Heart left ventricle (tissue), 16 donors: Measurements from ENCODE around the gene C1QTNF2. TPM values are rescaled to one million over a fixed set of nuclear protein-coding genes. Genes with fewer than 3 reads are reported as not detected.

ENCODE experiments used
- ATAC-seq, 4 donors: fragments of 200-7000 bp; cut with Tn5 transposase; one replicate each; pipeline ENCODE4 v1.9.1; 2020 to 2022; ENCODE audit warnings: moderate library complexity in 4 of 4, mild to moderate bottlenecking in 3 of 4, moderate number of reproducible peaks in 1 of 4
- DNase-seq, 5 donors: peaks; one replicate each; pipeline ENCODE4 v3.0.0-alpha.2; 2020
- H3K27ac ChIP-seq, 12 donors: fragments of 200-600 bp; sonication (generic) in 4 of 12; one replicate each; pipeline versions ENCODE4 v1.5.0 to v1.8.0; 2016 to 2022; ENCODE audit warnings: mild to moderate bottlenecking in 2 of 12
- H3K27me3 ChIP-seq, 9 donors: fragments of 200-600 bp; sonication (generic) in 2 of 9; one replicate each; pipeline versions ENCODE4 v1.5.1 to v1.8.0; 2016 to 2022; ENCODE audit warnings: mild to moderate bottlenecking in 3 of 9
- H3K36me3 ChIP-seq, 9 donors: fragments of 200-600 bp; sonication (generic) in 2 of 9; one replicate each; pipeline versions ENCODE4 v1.5.0 to v1.8.0; 2018 to 2022; ENCODE audit warnings: mild to moderate bottlenecking in 2 of 9
- H3K4me1 ChIP-seq, 12 donors: fragments of 200-600 bp; sonication (generic) in 4 of 12; one replicate each; pipeline versions ENCODE4 v1.5.0 to v1.8.0; 2016 to 2022; ENCODE audit warnings: mild to moderate bottlenecking in 3 of 12
- H3K4me3 ChIP-seq, 12 donors: fragments of 200-600 bp; sonication (generic) in 4 of 12; one replicate each; pipeline versions ENCODE4 v1.5.0 to v1.8.0; 2017 to 2022; ENCODE audit warnings: mild to moderate bottlenecking in 9 of 12, moderate library complexity in 4 of 12
- H3K9me3 ChIP-seq, 12 donors: fragments of 200-600 bp; sonication (generic) in 4 of 12; one replicate each; pipeline versions ENCODE4 v1.5.0 to v1.8.0; 2016 to 2022; ENCODE audit warnings: mild to moderate bottlenecking in 1 of 12
- POLR2A ChIP-seq, 2 donors: fragments of 450-650 bp; IDR thresholded peaks; one replicate each; pipeline ENCODE4 v1.6.1; 2017; ENCODE audit warnings: antibody characterized with exemption in 2 of 2, mild to moderate bottlenecking in 2 of 2, moderate library complexity in 2 of 2
- WGBS, 4 donors: extraction: QIAGEN DNeasy Blood & Tissue Kit in 2 of 4; methylation state at CpG; one replicate each; pipeline versions ENCODE4 v1.1.5 to v1.1.7; 2013 to 2018; 5-methylcytosine and 5-hydroxymethylcytosine counted together
- intact Hi-C, 10 donors: fragments of 100-400 bp; cut with DNase I; formaldehyde crosslinking; loops; one replicate each; pipeline versions ENCODE4 v1.11.1 to v1.14.2; 2022
- polyA plus RNA-seq, 2 donors: library from polyadenylated mRNA; stranded (reverse); fragments of 200-250 nt; gene quantifications; one replicate each; pipeline ENCODE4 v1.2.3, GENCODE V29; 2013
- total RNA-seq, 9 donors: library from RNA; depleted of rRNA in 2 of 9; stranded (reverse); fragments of >200 nt in 2 of 9; fragmentation: NEBNext Ultra II Directional in 3 of 9; extraction: Animal tissue kit (Norgen Biotek cat#: 25700) in 3 of 9; gene quantifications; one replicate each; pipeline versions ENCODE4 v1.1.0 to v1.2.4, GENCODE V29; 2016 to 2023
- TF ChIP-seq, protein P1 (sequence below), 12 donors: fragments of 200-600 bp; sonication (generic) in 4 of 12; IDR thresholded peaks; one replicate each; pipeline versions ENCODE4 v1.5.0 to v1.8.0; 2018 to 2022; ENCODE audit warnings: antibody characterized with exemption in 12 of 12, mild to moderate bottlenecking in 5 of 12
- donor health status: ischemic (EF 13 %, LVEDD 7.1; RV severe dilation, severe dysfunction).
- donor health status: healthy with polysubstance abuse.
- donor health status: DM: no; HTN: yes; CAD: no.
- donor health status: DM: no; HTN: no; CAD: no.
- donor health status: ischemic (EF 25% LVEDD 6.9; RV normal size, moderate dysfunction).
- donor health status: ischemic (EF 25% LVEDD 5.7; RV mildly dilated, moderate dysfunction).
- donor health status: healthy.
- donor health status: DM: yes; HTN: yes; CAD: no.
- donor health status: ischemic (EF 35%, LVEDD 5.7; RV mildly dilated, moderate dysfunction).
- donor health status: nonischemic (EF 11% LVEDD 7.7; RV severe dilation, severe dysfunction).
- donor health status: DM: yes; HTN: yes; CAD: no.
- donor health status: PGD.
- donor health status: ischemic (EF 29% LVEDD 5.4; RV normal size, mild dysfunction).
- donor health status: nonischemic (EF 23%, LVEDD 6.1; RV moderate dilation, normal function).

The C1QTNF2 gene
- total and polyA plus RNA-seq, 11 donors, result 0.44 to 1.6 (median 1.0) TPM

DNA sequence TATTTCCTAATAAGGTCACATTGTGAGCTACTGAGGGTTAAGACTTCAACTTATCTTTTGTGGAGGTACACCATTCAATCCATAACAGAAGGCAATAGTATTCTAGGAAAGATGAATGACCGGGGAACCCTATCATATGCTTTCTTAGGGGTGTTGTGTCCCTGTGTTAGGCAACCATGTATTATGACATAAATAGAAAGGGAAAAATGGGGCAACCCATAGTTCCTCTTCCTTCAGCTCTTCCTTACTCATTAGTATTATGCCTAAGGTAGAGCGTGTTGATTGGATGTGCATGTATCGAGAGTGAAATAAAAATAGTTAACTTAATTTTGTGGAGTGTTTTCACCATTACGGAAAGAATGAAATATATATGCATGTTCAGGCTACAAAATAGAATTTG, 52.0 kb downstream of the C1QTNF2 start:
- TF ChIP-seq POLR2A (IDR thresholded peaks at IDR 0.05), result no peak
- TF ChIP-seq, protein P1, sequence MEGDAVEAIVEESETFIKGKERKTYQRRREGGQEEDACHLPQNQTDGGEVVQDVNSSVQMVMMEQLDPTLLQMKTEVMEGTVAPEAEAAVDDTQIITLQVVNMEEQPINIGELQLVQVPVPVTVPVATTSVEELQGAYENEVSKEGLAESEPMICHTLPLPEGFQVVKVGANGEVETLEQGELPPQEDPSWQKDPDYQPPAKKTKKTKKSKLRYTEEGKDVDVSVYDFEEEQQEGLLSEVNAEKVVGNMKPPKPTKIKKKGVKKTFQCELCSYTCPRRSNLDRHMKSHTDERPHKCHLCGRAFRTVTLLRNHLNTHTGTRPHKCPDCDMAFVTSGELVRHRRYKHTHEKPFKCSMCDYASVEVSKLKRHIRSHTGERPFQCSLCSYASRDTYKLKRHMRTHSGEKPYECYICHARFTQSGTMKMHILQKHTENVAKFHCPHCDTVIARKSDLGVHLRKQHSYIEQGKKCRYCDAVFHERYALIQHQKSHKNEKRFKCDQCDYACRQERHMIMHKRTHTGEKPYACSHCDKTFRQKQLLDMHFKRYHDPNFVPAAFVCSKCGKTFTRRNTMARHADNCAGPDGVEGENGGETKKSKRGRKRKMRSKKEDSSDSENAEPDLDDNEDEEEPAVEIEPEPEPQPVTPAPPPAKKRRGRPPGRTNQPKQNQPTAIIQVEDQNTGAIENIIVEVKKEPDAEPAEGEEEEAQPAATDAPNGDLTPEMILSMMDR (IDR thresholded peaks at IDR 0.05), result no peak
- Histone ChIP-seq H3K4me3 (no peak overlapping the region), H3K27me3 (peaks cover 0 to 10% (median 0%) of the 10 kb centered on the region in 9 donors), H3K9me3 (no peaks in the 10 kb centered on the region), H3K36me3 (no peaks in the 10 kb centered on the region), H3K27ac (no peak overlapping the region), H3K4me1 (peaks cover 0 to 3% (median 0%) of the 10 kb centered on the region in 12 donors)
- DNase-seq, result no peak
- 94 to 97% (median 94%) methylated on average over 4 of the region's 4 CpGs for WGBS, 4 donors
- peak in 1 of 4 donors; percentile 49 for ATAC-seq
- intact Hi-C loops, result no loop called here

DNA sequence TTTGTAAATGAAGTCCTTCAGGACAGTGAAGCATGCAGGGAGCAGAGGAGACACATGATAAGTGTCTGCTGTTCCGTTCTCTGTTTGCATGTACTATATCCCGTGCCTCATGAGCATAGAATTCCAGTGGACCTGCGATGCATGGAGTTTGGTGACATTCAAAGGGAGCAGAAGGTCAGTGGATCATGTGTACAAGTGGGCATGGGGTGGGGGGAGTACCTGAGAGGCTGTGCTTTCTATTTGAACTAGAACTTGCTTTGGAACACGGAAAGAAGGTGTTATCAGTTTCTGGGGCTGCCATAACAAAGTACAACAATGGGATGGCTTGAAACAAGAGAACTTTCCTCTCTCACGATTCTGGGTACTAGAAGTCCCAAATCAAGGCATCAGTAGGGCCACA, 53.0 kb downstream of the C1QTNF2 start:
- intact Hi-C loops, result no loop called here
- DNase-seq (no peak), ATAC-seq (no peak)
- no peak overlapping the region for H3K4me3 ChIP-seq
- H3K36me3 ChIP-seq, result no peaks in the 10 kb centered on the region
- no peak for TF ChIP-seq POLR2A (IDR thresholded peaks at IDR 0.05)
- TF ChIP-seq, protein P1 (IDR thresholded peaks at IDR 0.05), result no peak
- 54 to 59% (median 55%) methylated on average over 5 of the region's 5 CpGs for WGBS, 4 donors
- peaks cover 0 to 20% (median 0%) of the 10 kb centered on the region in 9 donors for H3K27me3 ChIP-seq
- no peak overlapping the region for H3K27ac ChIP-seq
- H3K9me3 ChIP-seq, result no peaks in the 10 kb centered on the region
- H3K4me1 ChIP-seq, result peaks cover 0 to 8% (median 2%) of the 10 kb centered on the region in 12 donors

DNA sequence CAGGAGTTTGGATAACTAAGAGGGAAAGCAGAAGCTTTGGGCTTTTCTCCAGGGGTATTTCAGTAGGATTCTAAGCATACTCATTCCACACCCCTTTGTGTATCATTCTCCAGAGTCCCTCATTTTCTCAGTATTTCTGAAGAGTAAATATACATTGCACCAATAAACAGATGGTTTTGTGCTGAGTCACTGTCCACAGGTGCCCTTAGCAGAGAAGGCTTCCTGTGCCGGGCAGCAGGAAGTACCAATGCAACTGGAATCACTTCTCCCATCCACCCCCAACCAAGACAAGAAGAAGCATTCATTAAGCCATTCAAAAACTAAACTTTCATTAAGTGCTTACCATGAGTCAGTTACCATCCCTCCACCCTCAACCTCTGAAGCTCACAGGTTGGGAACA, 54.5 kb downstream of the C1QTNF2 start:
- ATAC-seq (no peak), DNase-seq (no peak)
- Histone ChIP-seq H3K9me3 (no peaks in the 10 kb centered on the region), H3K27me3 (peaks cover 0 to 33% (median 0%) of the 10 kb centered on the region in 9 donors), H3K36me3 (no peaks in the 10 kb centered on the region), H3K27ac (no peak overlapping the region), H3K4me3 (no peak overlapping the region), H3K4me1 (peaks cover 0 to 16% (median 5%) of the 10 kb centered on the region in 12 donors)
- no peak for TF ChIP-seq POLR2A (IDR thresholded peaks at IDR 0.05)
- TF ChIP-seq, protein P1 (IDR thresholded peaks at IDR 0.05), result no peak
- intact Hi-C loops, result no loop called here
- WGBS, 4 donors, result 30 to 50% (median 39%) methylated on average over 1 of the region's 1 CpG

DNA sequence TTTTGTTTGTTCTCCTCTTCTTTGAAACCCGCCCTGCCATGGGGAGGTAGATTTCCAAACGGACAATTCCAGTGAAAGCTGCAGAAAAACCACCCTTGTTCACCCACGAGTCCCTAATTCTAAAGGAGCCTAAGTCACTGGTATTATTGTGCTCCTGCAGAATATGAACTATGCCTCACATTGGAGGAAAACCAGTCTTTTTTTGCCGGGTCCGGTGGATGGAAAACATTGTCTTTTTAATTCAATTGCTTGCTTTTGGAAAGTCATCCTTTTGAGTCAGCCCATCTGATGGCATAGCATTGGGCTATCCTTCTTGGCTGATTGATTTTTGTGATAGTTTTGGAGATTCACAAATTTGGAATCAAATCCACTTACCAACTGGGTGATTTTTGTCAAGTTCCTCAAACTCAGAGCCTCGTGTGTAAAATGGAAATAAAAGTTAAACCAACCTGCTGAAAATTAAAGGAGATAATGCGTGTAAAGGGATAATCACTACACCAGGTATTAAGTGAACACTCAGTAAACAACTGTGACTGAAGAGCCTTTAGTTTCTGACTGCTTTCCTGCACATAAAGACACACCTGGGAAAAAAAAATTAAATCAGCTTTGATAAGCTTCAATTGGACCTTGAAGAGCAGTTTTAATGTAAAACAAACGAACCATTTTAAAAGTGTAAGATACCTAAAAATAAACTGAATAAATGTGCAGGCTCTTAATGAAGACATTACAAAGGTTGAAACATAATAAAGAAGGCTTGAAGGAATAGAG, 57.3 kb downstream of the C1QTNF2 start:
- Histone ChIP-seq H3K4me3 (peak overlapping the region; percentile 59 to 97 (median 74)), H3K9me3 (no peaks in the 10 kb centered on the region), H3K27ac (peak overlapping the region in 9 of 12 donors; percentile 52 to 85 (median 80)), H3K4me1 (peaks cover 0 to 38% (median 9%) of the 10 kb centered on the region in 12 donors), H3K27me3 (peaks cover 0 to 49% (median 0%) of the 10 kb centered on the region in 9 donors), H3K36me3 (peaks cover 0 to 5% (median 0%) of the 10 kb centered on the region in 9 donors)
- WGBS, 4 donors, result 31 to 34% (median 33%) methylated on average over 8 of the region's 8 CpGs
- no peak for ATAC-seq
- TF ChIP-seq, protein P1 (IDR thresholded peaks at IDR 0.05), result no peak
- no peak for TF ChIP-seq POLR2A (IDR thresholded peaks at IDR 0.05)
- intact Hi-C loops, result loop anchor here in 6 of 10 donors (1.0 to 5.0 kb wide), 4 partner anchors 41 to 51 kb away; no protein-coding TSS in a partner anchor
- DNase-seq, result no peak
